AG08396 (cell line): ENCODE measurements around the gene LYPLAL1.
A peak's percentile ranks its signal among the peaks of the same experiment; 100 is the strongest.
"Not testable (repeated sequence)": the region's sequence is repeated elsewhere in the genome, so short reads cannot be mapped to it uniquely, and the experiment has no call there.

Experiments used
- DNase-seq: peaks from one replicate; pipeline ENCODE4 v3.0.0; 2012; ENCODE audit warnings: low spot score, mixed read lengths

LYPLAL1 gene

GRCh38 chr1:219163401-219163954, 10.2 kb upstream of the LYPLAL1 start:
- no peak for DNase-seq

GRCh38 chr1:219171192-219171935, 2.3 kb upstream of the LYPLAL1 start:
- DNase-seq = no peak

- no peak for DNase-seq
Measured at GRCh38 chr1:219172821-219173220, 857 bp upstream of the LYPLAL1 start.

GRCh38 chr1:219173434-219173757, 282 bp upstream of the LYPLAL1 start:
- no peak for DNase-seq

- peak; percentile 49 for DNase-seq
Measured at GRCh38 chr1:219174460-219175211, 958 bp downstream of the LYPLAL1 start.

- no peak for DNase-seq
Measured at GRCh38 chr1:219175212-219175564, 1.5 kb downstream of the LYPLAL1 start.

- no peak for DNase-seq
Measured at GRCh38 chr1:219176168-219176567, 2.5 kb downstream of the LYPLAL1 start.

- DNase-seq = no peak
Measured at GRCh38 chr1:219177363-219177762, 3.7 kb downstream of the LYPLAL1 start.

- DNase-seq = no peak
Measured at GRCh38 chr1:219177940-219178339, 4.3 kb downstream of the LYPLAL1 start.

GRCh38 chr1:219179293-219179692, 5.6 kb downstream of the LYPLAL1 start:
- no peak for DNase-seq

GRCh38 chr1:219184337-219184736, 10.7 kb downstream of the LYPLAL1 start:
- no peak for DNase-seq

- no peak for DNase-seq
Measured at GRCh38 chr1:219185486-219186117, 11.9 kb downstream of the LYPLAL1 start.

- DNase-seq = no peak
Measured at GRCh38 chr1:219188331-219188803, 14.7 kb downstream of the LYPLAL1 start.

- peak; percentile 18 for DNase-seq
Measured at GRCh38 chr1:219189021-219189824, 15.5 kb downstream of the LYPLAL1 start.

GRCh38 chr1:219189952-219190351, 16.3 kb downstream of the LYPLAL1 start:
- no peak for DNase-seq

GRCh38 chr1:219190605-219191004, 16.9 kb downstream of the LYPLAL1 start:
- DNase-seq = no peak

- DNase-seq = not testable (repeated sequence)
Measured at GRCh38 chr1:219195833-219196232, 22.2 kb downstream of the LYPLAL1 start.

- no peak for DNase-seq
Measured at GRCh38 chr1:219201656-219202055, 28.0 kb downstream of the LYPLAL1 start.

- no peak for DNase-seq
Measured at GRCh38 chr1:219202567-219202966, 28.9 kb downstream of the LYPLAL1 start.

GRCh38 chr1:219206350-219206749, 32.7 kb downstream of the LYPLAL1 start:
- no peak for DNase-seq

- no peak for DNase-seq
Measured at GRCh38 chr1:219209578-219209977, 35.9 kb downstream of the LYPLAL1 start.

GRCh38 chr1:219210067-219210466, 36.4 kb downstream of the LYPLAL1 start:
- DNase-seq = no peak
